ENCODE measurements around the gene TEX19.

- TF ChIP-seq CTCF (conservative IDR thresholded peaks at IDR 0.05) (no peak), EZH2 (IDR thresholded peaks at IDR 0.05; ENCODE audit: low read depth) (no peak)
Measured at GRCh38 chr17:82377924-82378740, 19.1 kb downstream of the TEX19 start.
